Endothelial cell of umbilical vein (primary cell): ENCODE data around the gene TPM2. TPM values are rescaled to one million over a fixed set of nuclear protein-coding genes. Genes with fewer than 3 reads are reported as not detected.

ENCODE experiments used
- BruUV-seq: library from RNA; stranded (reverse); fragments of 400-500 nt; replicated peaks from 2 replicates; lab custom pipeline; 2021; lab: Mats Ljungman, UMichigan
- CTCF ChIA-PET: fragments of 300-600, 350-600 bp; sonication (Branson Sonifier 250); formaldehyde crosslinking; loops from one replicate; lab custom pipeline; 2021; ENCODE audit warnings: antibody characterized with exemption, inconsistent platforms; lab: Charles Lee
- POLR2A ChIA-PET: fragments of 300-600, 350-600 bp; sonication (Branson Sonifier 250); formaldehyde crosslinking; loops from one replicate; lab custom pipeline; 2021; ENCODE audit warnings: antibody characterized with exemption, inconsistent platforms; lab: Charles Lee
- DNase-seq: peaks from one replicate; pipeline ENCODE4 v3.0.0-alpha.2; 2011; ENCODE audit warnings: low read depth, low spot score
- FAIRE-seq: peaks from 2 replicates; lab custom pipeline; 2011; peaks lifted over from hg19 to GRCh38; lab: Jason Lieb, UNC
- H2AFZ ChIP-seq: 2 replicates; pipeline ENCODE4 v1.6.0; 2012; ENCODE audit warnings: low read depth, low read length, control low read depth, inconsistent platforms
- H3K27ac ChIP-seq: 2 replicates; pipeline ENCODE4 v1.5.1; 2011; ENCODE audit warnings: low read depth, mild to moderate bottlenecking, control low read depth, low read length, moderate library complexity; ENCODE audit not compliant: insufficient read depth
- H3K27me3 ChIP-seq, 2 experiments: 2 replicates each; pipeline versions ENCODE4 v1.6.0 to v1.6.1; 2011; ENCODE audit warnings: low read length in 2 of 2, mixed read lengths in 1 of 2; ENCODE audit not compliant: control insufficient read depth in 2 of 2, insufficient read depth in 2 of 2
- H3K36me3 ChIP-seq, 2 experiments: 2 replicates in 1 of 2; 3 replicates in 1 of 2; pipeline ENCODE4 v1.5.1; 2011; ENCODE audit warnings: low read length in 2 of 2, mild to moderate bottlenecking in 1 of 2, moderate library complexity in 1 of 2; ENCODE audit not compliant: control insufficient read depth in 2 of 2, insufficient read depth in 2 of 2; ENCODE audit errors: extremely low read depth in 1 of 2
- H3K4me1 ChIP-seq: 3 replicates; pipeline ENCODE4 v1.5.1; 2011; ENCODE audit warnings: mild to moderate bottlenecking, low read length; ENCODE audit not compliant: control insufficient read depth, insufficient read depth; ENCODE audit errors: extremely low read depth
- H3K4me2 ChIP-seq: 2 replicates; pipeline ENCODE4 v1.6.1; 2011; ENCODE audit warnings: low read length, control low read depth, mixed read lengths; ENCODE audit not compliant: insufficient read depth
- H3K4me3 ChIP-seq, 3 experiments: fragments of 200-600 bp in 1 of 3; sonication (generic), shearing (Covaris generic) in 1 of 3; replicated peaks in 1 of 3; 2 replicates each; pipeline ENCODE4 v1.5.1; 2011 to 2016; ENCODE audit warnings: control low read depth in 3 of 3, low read length in 3 of 3, mild to moderate bottlenecking in 2 of 3, inconsistent platforms in 1 of 3, low read depth in 1 of 3, moderate library complexity in 1 of 3; ENCODE audit not compliant: insufficient read depth in 1 of 3
- H3K79me2 ChIP-seq: 2 replicates; pipeline ENCODE4 v1.6.0; 2012; ENCODE audit warnings: low read length, inconsistent platforms; ENCODE audit not compliant: control insufficient read depth, insufficient read depth
- H3K9ac ChIP-seq: replicated peaks from 2 replicates; pipeline ENCODE3; 2011; ENCODE audit warnings: low read length, control low read depth; ENCODE audit not compliant: insufficient read depth; ENCODE audit errors: extremely low read depth
- H3K9me1 ChIP-seq: replicated peaks from 3 replicates; pipeline ENCODE4 v1.6.0; 2011; ENCODE audit warnings: mild to moderate bottlenecking, low read length; ENCODE audit not compliant: control insufficient read depth, insufficient read depth; ENCODE audit errors: extremely low read depth
- H3K9me3 ChIP-seq: replicated peaks from 2 replicates; pipeline ENCODE4 v1.5.1; 2012; ENCODE audit warnings: low read length, inconsistent platforms; ENCODE audit not compliant: control insufficient read depth, insufficient read depth
- H4K20me1 ChIP-seq: replicated peaks from 2 replicates; pipeline ENCODE3; 2011; ENCODE audit warnings: mild to moderate bottlenecking, low read length; ENCODE audit not compliant: control insufficient read depth, insufficient read depth; ENCODE audit errors: extremely low read depth
- EZH2 ChIP-seq: IDR thresholded peaks from 2 replicates; pipeline ENCODE4 v1.6.1; 2012; ENCODE audit warnings: borderline replicate concordance, low read depth, mild to moderate bottlenecking, moderate library complexity, low read length, inconsistent platforms; ENCODE audit not compliant: severe bottlenecking
- FOS ChIP-seq: IDR thresholded peaks from 2 replicates; pipeline ENCODE4 v1.6.1; 2011; ENCODE audit warnings: mild to moderate bottlenecking, low read length, moderate library complexity, borderline replicate concordance; ENCODE audit not compliant: insufficient read depth
- GATA2 ChIP-seq: IDR thresholded peaks from 2 replicates; pipeline ENCODE4 v1.7.0; 2011; ENCODE audit warnings: low read depth, mild to moderate bottlenecking, moderate library complexity, mixed read lengths, low read length; ENCODE audit not compliant: insufficient read length, insufficient read depth
- JUN ChIP-seq: IDR thresholded peaks from 2 replicates; pipeline ENCODE4 v1.6.1; 2011; ENCODE audit warnings: borderline replicate concordance, low read depth; ENCODE audit not compliant: insufficient read length, insufficient read depth
- MYC ChIP-seq: IDR thresholded peaks from one replicate; pipeline ENCODE4 v1.6.1; 2011; ENCODE audit warnings: mild to moderate bottlenecking, low read depth, low read length
- POLR2A ChIP-seq: IDR thresholded peaks from 2 replicates; pipeline ENCODE4 v1.6.1; 2012; ENCODE audit warnings: low read depth, mild to moderate bottlenecking, control low read depth, low read length
- POLR2AphosphoS5 ChIP-seq: IDR thresholded peaks from 2 replicates; pipeline ENCODE4 v1.6.1; 2012; ENCODE audit warnings: low read depth, mild to moderate bottlenecking, control low read depth, low read length, moderate library complexity; ENCODE audit not compliant: insufficient read depth
- dilution Hi-C: fragments of 300-500 bp; cut with MboI; formaldehyde crosslinking; loops from one replicate; pipeline ENCODE4 v1.15.0; 2019; ENCODE audit warnings: low sequenced_read_pairs; ENCODE audit not compliant: extremely low pct_ligation_motif_present
- intact Hi-C: fragments of 100-400 bp; cut with micrococcal nuclease; formaldehyde crosslinking; loops from one replicate; pipeline ENCODE4 v1.10.0; 2022
- polyA plus RNA-seq, 4 experiments: library from polyadenylated mRNA; depleted of rRNA in 3 of 4; stranded (reverse) in 3 of 4; unstranded in 1 of 4; fragments of >200 nt; gene quantifications; 2 replicates each; pipeline versions ENCODE4 v1.2.1 to v1.2.3, GENCODE V29; 2011 to 2012; ENCODE audit warnings: missing spikeins in 1 of 4
- total RNA-seq: library from RNA; stranded (reverse); gene quantifications from 2 replicates; pipeline ENCODE4 v1.2.3, GENCODE V29; 2021
- TF ChIP-seq, protein P1 (sequence below), 2 donors: IDR thresholded peaks; 1 replicate in 1 of 2; 2 replicates in 1 of 2; pipeline ENCODE4 v1.5.1; 2011; ENCODE audit warnings: low read length in 2 of 2, mild to moderate bottlenecking in 2 of 2, moderate library complexity in 2 of 2, control low read depth in 1 of 2, inconsistent platforms in 1 of 2, low read depth in 1 of 2; ENCODE audit not compliant: insufficient read depth in 1 of 2; ENCODE audit errors: extremely low read depth in 1 of 2
- TF ChIP-seq, protein P2 (sequence below): IDR thresholded peaks from 2 replicates; pipeline ENCODE4 v1.6.1; 2011; ENCODE audit not compliant: insufficient read depth, insufficient read length

TPM2 gene
- total and polyA plus RNA-seq, 2 donors (not counting 3 experiments of a cell fraction or from before 2014, with no cell fraction given): 144 to 279 TPM

DNA sequence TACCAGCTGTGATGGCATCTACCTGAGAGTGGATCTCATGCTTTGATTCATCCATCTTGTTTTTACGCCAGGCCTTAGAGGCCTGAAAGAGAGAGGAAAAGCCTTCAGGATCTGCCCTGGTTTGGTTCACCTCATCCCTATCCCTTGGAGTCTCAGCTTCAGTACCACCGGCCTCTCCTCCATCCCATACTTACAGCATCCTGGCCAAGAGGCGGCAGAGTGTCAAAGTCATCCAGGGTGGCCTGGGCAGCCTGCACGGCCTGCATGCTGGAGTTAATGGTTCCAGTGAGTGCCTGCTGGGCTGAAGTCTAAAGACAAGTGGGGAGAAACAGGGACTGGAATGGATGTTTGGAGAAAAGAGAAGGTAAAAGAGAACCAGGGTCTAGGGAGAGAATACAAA is 29.8 kb upstream of the TPM2 start:
- ChIA-PET POLR2A (no interaction called here), CTCF (interaction anchor here (0.8 to 8.9 kb wide), 2 partner anchors 10 to 22 kb away, joined by 3 to 53 read pairs; no protein-coding TSS in a partner anchor)
- no peak overlapping the region for H3K27ac ChIP-seq
- H3K4me2 ChIP-seq: no peak overlapping the region
- no peaks in the 10 kb centered on the region for H3K9me1 ChIP-seq
- H3K9me3 ChIP-seq: no peaks in the 10 kb centered on the region
- no peak overlapping the region for H3K4me3 ChIP-seq
- H2AFZ ChIP-seq: no peak overlapping the region
- peaks cover 12% of the 10 kb centered on the region for H3K79me2 ChIP-seq
- peaks cover 56 to 85% of the 10 kb centered on the region in 2 experiments for H3K36me3 ChIP-seq
- intact Hi-C loops (no loop called here), dilution Hi-C loops (no loop called here)
- no peaks in the 10 kb centered on the region for H3K27me3 ChIP-seq
- no peaks in the 10 kb centered on the region for H3K4me1 ChIP-seq
- no peak overlapping the region for H3K9ac ChIP-seq
- FAIRE-seq (no peak), DNase-seq (no peak)
- TF ChIP-seq, protein P1, sequence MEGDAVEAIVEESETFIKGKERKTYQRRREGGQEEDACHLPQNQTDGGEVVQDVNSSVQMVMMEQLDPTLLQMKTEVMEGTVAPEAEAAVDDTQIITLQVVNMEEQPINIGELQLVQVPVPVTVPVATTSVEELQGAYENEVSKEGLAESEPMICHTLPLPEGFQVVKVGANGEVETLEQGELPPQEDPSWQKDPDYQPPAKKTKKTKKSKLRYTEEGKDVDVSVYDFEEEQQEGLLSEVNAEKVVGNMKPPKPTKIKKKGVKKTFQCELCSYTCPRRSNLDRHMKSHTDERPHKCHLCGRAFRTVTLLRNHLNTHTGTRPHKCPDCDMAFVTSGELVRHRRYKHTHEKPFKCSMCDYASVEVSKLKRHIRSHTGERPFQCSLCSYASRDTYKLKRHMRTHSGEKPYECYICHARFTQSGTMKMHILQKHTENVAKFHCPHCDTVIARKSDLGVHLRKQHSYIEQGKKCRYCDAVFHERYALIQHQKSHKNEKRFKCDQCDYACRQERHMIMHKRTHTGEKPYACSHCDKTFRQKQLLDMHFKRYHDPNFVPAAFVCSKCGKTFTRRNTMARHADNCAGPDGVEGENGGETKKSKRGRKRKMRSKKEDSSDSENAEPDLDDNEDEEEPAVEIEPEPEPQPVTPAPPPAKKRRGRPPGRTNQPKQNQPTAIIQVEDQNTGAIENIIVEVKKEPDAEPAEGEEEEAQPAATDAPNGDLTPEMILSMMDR (IDR thresholded peaks at IDR 0.05; ENCODE audit: extremely low read depth in 1 of 2, insufficient read depth in 1 of 2, low read depth in 1 of 2, low read length in 2 of 2): no peak
- TF ChIP-seq FOS: no peak
- no peak for TF ChIP-seq EZH2
- TF ChIP-seq JUN: no peak
- TF ChIP-seq MYC: no peak
- no peak for TF ChIP-seq GATA2
- TF ChIP-seq POLR2A: no peak
- TF ChIP-seq POLR2AphosphoS5: no peak
- TF ChIP-seq, protein P2, sequence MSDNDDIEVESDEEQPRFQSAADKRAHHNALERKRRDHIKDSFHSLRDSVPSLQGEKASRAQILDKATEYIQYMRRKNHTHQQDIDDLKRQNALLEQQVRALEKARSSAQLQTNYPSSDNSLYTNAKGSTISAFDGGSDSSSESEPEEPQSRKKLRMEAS: no peak
- BruUV-seq: TSS peak; percentile 66
- H4K20me1 ChIP-seq: no peaks in the 10 kb centered on the region
